DMS 273 (cell line): ENCODE data around the gene MMS19.
"Not testable (repeated sequence)": the region's sequence is repeated elsewhere in the genome, so short reads cannot be mapped to it uniquely, and the experiment has no call there.

Experiments
- DNase-seq: peaks from one replicate; lab custom pipeline; 2025; ENCODE audit not compliant: unreplicated experiment; lab: John Stamatoyannopoulos, UW

Gene MMS19

GRCh38 chr10:97498076-97498840 lies at the start of gene MMS19:
TSS of gene MMS19 (minus strand) at chr10:97498422. CDS start at chr10:97498384, 38 bp downstream.
- DNase-seq, result peak; percentile 98

GRCh38 chr10:97547962-97548361 lies 49.7 kb upstream of the MMS19 start:
- peak; percentile 61 for DNase-seq

GRCh38 chr10:97547271-97547600 lies 49.0 kb upstream of the MMS19 start:
- no peak for DNase-seq

- DNase-seq, result no peak
Observed at GRCh38 chr10:97546456-97547270, 48.4 kb upstream of the MMS19 start.

- DNase-seq, result peak; percentile 81
Observed at GRCh38 chr10:97543025-97543546, 44.9 kb upstream of the MMS19 start.

- peak; percentile 86 for DNase-seq
Observed at GRCh38 chr10:97542169-97543024, 44.2 kb upstream of the MMS19 start.

GRCh38 chr10:97540669-97541500 lies 42.7 kb upstream of the MMS19 start:
- peak; percentile 56 for DNase-seq

- DNase-seq, result no peak
Observed at GRCh38 chr10:97539523-97540200, 41.4 kb upstream of the MMS19 start.

GRCh38 chr10:97538839-97539238 lies 40.6 kb upstream of the MMS19 start:
- DNase-seq, result no peak

GRCh38 chr10:97538411-97538810 lies 40.2 kb upstream of the MMS19 start:
- DNase-seq, result no peak

GRCh38 chr10:97537186-97537869 lies 39.1 kb upstream of the MMS19 start:
- DNase-seq, result no peak

- peak; percentile 63 for DNase-seq
Observed at GRCh38 chr10:97534746-97535367, 36.6 kb upstream of the MMS19 start.

GRCh38 chr10:97533888-97534287 lies 35.7 kb upstream of the MMS19 start:
- no peak for DNase-seq

- peak; percentile 40 for DNase-seq
Observed at GRCh38 chr10:97532935-97533671, 34.9 kb upstream of the MMS19 start.

GRCh38 chr10:97531401-97531986 lies 33.3 kb upstream of the MMS19 start:
- DNase-seq, result no peak

GRCh38 chr10:97529685-97530465 lies 31.7 kb upstream of the MMS19 start:
- DNase-seq, result no peak

- DNase-seq, result not testable (repeated sequence)
Observed at GRCh38 chr10:97528876-97529275, 30.7 kb upstream of the MMS19 start.
